Ishikawa (cell line): ENCODE measurements around the gene TMEM101.

Source experiments
- RAD21 ChIP-seq: IDR thresholded peaks from 2 replicates; pipeline ENCODE4 v1.6.1; 2012; ENCODE audit warnings: low read depth
- REST ChIP-seq: IDR thresholded peaks from 2 replicates; pipeline ENCODE4 v1.6.1; 2012; ENCODE audit warnings: low read depth, mild to moderate bottlenecking

- TF ChIP-seq REST = no peak
- no peak for TF ChIP-seq RAD21
Observed at GRCh38 chr17:43962479-43962878, 52.3 kb downstream of the TMEM101 start.
